BLaER1 treated with 17β-estradiol and CSF1 and Interleukin-3, amounts not matched to agents 10 nM and 100 nM (cell line): ENCODE results near the gene NF2.

ENCODE experiments used
- H3K27ac ChIP-seq, 11 experiments: shearing (Covaris generic); formaldehyde crosslinking; 2 replicates each; pipeline ENCODE4 v1.8.1; 2022
- H3K27me3 ChIP-seq, 11 experiments: shearing (Covaris generic); formaldehyde crosslinking; 2 replicates each; pipeline ENCODE4 v1.8.1; 2022
- H3K36me3 ChIP-seq, 11 experiments: shearing (Covaris generic); formaldehyde crosslinking; 2 replicates each; pipeline ENCODE4 v1.8.1; 2022
- H3K4me1 ChIP-seq, 10 experiments: shearing (Covaris generic); formaldehyde crosslinking; 2 replicates each; pipeline ENCODE4 v1.8.1; 2022
- H3K4me2 ChIP-seq, 11 experiments: shearing (Covaris generic); formaldehyde crosslinking; 2 replicates each; pipeline ENCODE4 v1.8.1; 2022
- H3K4me3 ChIP-seq, 10 experiments: shearing (Covaris generic); formaldehyde crosslinking; 2 replicates each; pipeline ENCODE4 v1.8.1; 2022
- H3K9ac ChIP-seq, 11 experiments: shearing (Covaris generic); formaldehyde crosslinking; 2 replicates each; pipeline ENCODE4 v1.8.1; 2022
- H3K9me3 ChIP-seq, 11 experiments: shearing (Covaris generic); formaldehyde crosslinking; replicated peaks in 1 of 11; 2 replicates each; pipeline ENCODE4 v1.8.1; 2022
- H4K20me1 ChIP-seq, 11 experiments: shearing (Covaris generic); formaldehyde crosslinking; 2 replicates each; pipeline ENCODE4 v1.8.1; 2022
- Cebpa-rat ChIP-seq, 11 experiments: shearing (Covaris generic); IDR thresholded peaks; 2 replicates each; pipeline ENCODE4 v1.8.1; 2022

NF2 gene

GRCh38 chr22:29641700-29642330, 38.4 kb downstream of the NF2 start:
- TF ChIP-seq Cebpa-rat (IDR thresholded peaks at IDR 0.05): no peak
- no peak overlapping the region for H3K27ac ChIP-seq
- H3K27me3 ChIP-seq: no peaks in the 10 kb centered on the region
- H4K20me1 ChIP-seq: peaks cover 0 to 18% (median 8%) of the 10 kb centered on the region in 11 experiments; a peak in 15 of 22 replicates
- no peak overlapping the region for H3K9ac ChIP-seq
- H3K4me2 ChIP-seq: no peak overlapping the region
- peaks cover 6 to 15% (median 8%) of the 10 kb centered on the region in 11 experiments; a peak in 16 of 22 replicates for H3K9me3 ChIP-seq
- H3K4me1 ChIP-seq: no peaks in the 10 kb centered on the region
- H3K36me3 ChIP-seq: peaks cover 68 to 84% (median 76%) of the 10 kb centered on the region in 11 experiments
- H3K4me3 ChIP-seq: no peak overlapping the region

- Histone ChIP-seq H3K36me3 (peaks cover 66 to 81% (median 73%) of the 10 kb centered on the region in 11 experiments), H3K9me3 (peaks cover 6 to 15% (median 8%) of the 10 kb centered on the region in 11 experiments; a peak in 16 of 22 replicates), H3K27ac (no peak overlapping the region), H3K9ac (no peak overlapping the region), H3K27me3 (no peaks in the 10 kb centered on the region), H3K4me1 (no peaks in the 10 kb centered on the region), H4K20me1 (peaks cover 0 to 10% (median 0%) of the 10 kb centered on the region in 11 experiments; a peak in 3 of 22 replicates), H3K4me2 (no peak overlapping the region), H3K4me3 (no peak overlapping the region)
- TF ChIP-seq Cebpa-rat (IDR thresholded peaks at IDR 0.05): no peak
These were observed 39.3 kb downstream of the NF2 start for GRCh38 chr22:29642694-29643093.

DNA sequence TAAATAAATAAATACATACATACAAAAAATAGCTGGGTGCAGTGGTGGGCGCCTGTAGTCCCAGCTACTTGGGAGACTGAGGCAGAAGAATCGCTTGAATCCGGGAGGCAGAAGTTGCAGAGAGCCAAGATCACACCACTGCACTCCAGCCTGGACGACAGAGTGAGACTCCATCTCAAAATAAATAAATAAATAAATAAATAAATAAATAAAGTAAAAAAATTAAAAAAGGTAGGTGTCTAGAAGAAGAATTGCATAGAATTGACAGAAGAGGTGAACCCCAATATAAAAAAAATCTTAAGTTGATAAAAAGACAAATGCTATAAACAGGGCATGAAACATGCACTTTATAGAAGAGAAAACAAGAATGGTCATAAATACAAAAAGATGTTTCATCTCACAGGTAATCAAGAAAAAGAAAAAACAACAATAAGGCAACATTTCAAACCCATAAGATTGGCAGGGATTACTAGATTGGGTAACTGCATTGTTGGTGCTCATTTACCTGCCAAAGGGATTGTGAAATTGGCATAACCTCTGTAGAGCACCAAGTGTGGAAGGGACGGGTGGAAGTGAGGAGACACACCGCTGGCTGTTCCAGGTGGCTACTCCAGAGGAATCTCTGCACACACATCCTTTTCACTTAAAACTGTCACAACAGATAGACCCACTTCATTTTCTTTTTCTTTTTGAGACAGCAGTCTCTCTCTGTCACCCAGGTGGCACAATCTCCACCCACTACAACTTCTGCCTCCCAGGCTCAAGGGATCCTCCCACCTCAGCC, 44.7 kb downstream of the NF2 start:
- H3K4me3 ChIP-seq: no peak overlapping the region
- H3K9me3 ChIP-seq: peaks cover 0 to 8% (median 2%) of the 10 kb centered on the region in 11 experiments; a peak in 13 of 22 replicates
- no peak overlapping the region for H3K27ac ChIP-seq
- H3K9ac ChIP-seq: no peak overlapping the region
- TF ChIP-seq Cebpa-rat (IDR thresholded peaks at IDR 0.05): no peak
- H3K36me3 ChIP-seq: peaks cover 36 to 61% (median 44%) of the 10 kb centered on the region in 11 experiments
- H4K20me1 ChIP-seq: peaks cover 0 to 5% (median 0%) of the 10 kb centered on the region in 11 experiments; a peak in 2 of 22 replicates
- no peak overlapping the region for H3K4me2 ChIP-seq
- H3K4me1 ChIP-seq: 0 out of 20 replicates have a peak, but pooled peaks cover 0 to 6% (median 0%) of the 10 kb centered on the region in 10 experiments
- no peaks in the 10 kb centered on the region for H3K27me3 ChIP-seq

- Histone ChIP-seq H3K9me3 (no peaks in the 10 kb centered on the region), H3K4me3 (no peak overlapping the region), H3K4me2 (no peak overlapping the region), H4K20me1 (peaks cover 0 to 10% (median 0%) of the 10 kb centered on the region in 11 experiments; a peak in 3 of 22 replicates), H3K27ac (no peak overlapping the region), H3K27me3 (no peaks in the 10 kb centered on the region; a peak in 2 of 22 replicates), H3K4me1 (peaks cover 0 to 14% (median 0%) of the 10 kb centered on the region in 10 experiments; a peak in 5 of 20 replicates), H3K36me3 (peaks cover 37 to 67% (median 46%) of the 10 kb centered on the region in 11 experiments), H3K9ac (no peak overlapping the region)
- no peak for TF ChIP-seq Cebpa-rat (IDR thresholded peaks at IDR 0.05)
These were observed 46.9 kb downstream of the NF2 start for GRCh38 chr22:29650370-29650769.

GRCh38 chr22:29651652-29652051, 48.2 kb downstream of the NF2 start:
- Histone ChIP-seq H4K20me1 (peaks cover 0 to 12% (median 0%) of the 10 kb centered on the region in 11 experiments; a peak in 3 of 22 replicates), H3K4me3 (no peak overlapping the region), H3K4me1 (peaks cover 0 to 14% (median 0%) of the 10 kb centered on the region in 10 experiments; a peak in 5 of 20 replicates), H3K27ac (no peak overlapping the region), H3K9ac (no peak overlapping the region), H3K9me3 (no peaks in the 10 kb centered on the region), H3K4me2 (no peak overlapping the region), H3K36me3 (peaks cover 37 to 67% (median 47%) of the 10 kb centered on the region in 11 experiments), H3K27me3 (no peaks in the 10 kb centered on the region; a peak in 2 of 22 replicates)
- TF ChIP-seq Cebpa-rat (IDR thresholded peaks at IDR 0.05): no peak

GRCh38 chr22:29654420-29654819, 51.0 kb downstream of the NF2 start:
- Histone ChIP-seq H3K27me3 (peaks cover 0 to 7% (median 0%) of the 10 kb centered on the region in 11 experiments; a peak in 3 of 22 replicates), H3K4me1 (peaks cover 19 to 32% (median 23%) of the 10 kb centered on the region in 10 experiments), H3K27ac (no peak overlapping the region), H3K9ac (no peak overlapping the region), H3K9me3 (no peaks in the 10 kb centered on the region), H3K4me2 (0 out of 22 replicates have a peak overlapping the region, but pooled peaks of 1 of the 11 experiments have one; percentile 23), H3K36me3 (peaks cover 40 to 63% (median 45%) of the 10 kb centered on the region in 11 experiments; a peak in 21 of 22 replicates), H3K4me3 (no peak overlapping the region), H4K20me1 (peaks cover 0 to 28% (median 2%) of the 10 kb centered on the region in 11 experiments; a peak in 7 of 22 replicates)
- TF ChIP-seq Cebpa-rat (IDR thresholded peaks at IDR 0.05): no peak

DNA sequence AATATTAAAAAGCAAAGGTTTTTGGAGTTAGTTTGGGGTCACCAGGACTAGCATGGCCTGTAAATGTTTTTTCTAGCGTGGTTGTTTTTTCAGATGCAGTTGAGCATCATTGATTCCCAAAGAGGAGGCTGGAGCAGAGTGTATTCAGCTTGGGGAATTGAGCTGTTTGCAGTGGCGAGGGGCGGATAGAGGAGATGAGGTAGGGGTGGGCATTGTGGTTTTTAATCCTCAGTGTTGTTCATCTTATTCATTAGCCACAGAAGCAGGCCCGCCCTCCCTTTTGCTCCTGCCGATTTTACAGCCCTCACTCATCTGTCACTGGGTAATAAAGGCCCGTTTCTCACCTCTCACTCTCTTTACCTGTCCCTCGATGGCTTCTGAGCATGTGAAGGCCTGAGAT, 51.4 kb downstream of the NF2 start:
- Histone ChIP-seq H3K9ac (no peak overlapping the region), H3K4me3 (no peak overlapping the region), H3K4me1 (peaks cover 19 to 32% (median 24%) of the 10 kb centered on the region in 10 experiments), H3K27me3 (peaks cover 0 to 10% (median 0%) of the 10 kb centered on the region in 11 experiments; a peak in 3 of 22 replicates), H3K27ac (no peak overlapping the region), H3K4me2 (peak overlapping the region in 1 of 11 experiments; percentile 23; a peak in 1 of 22 replicates), H3K9me3 (no peaks in the 10 kb centered on the region), H3K36me3 (peaks cover 45 to 66% (median 49%) of the 10 kb centered on the region in 11 experiments; a peak in 21 of 22 replicates), H4K20me1 (peaks cover 0 to 30% (median 2%) of the 10 kb centered on the region in 11 experiments; a peak in 7 of 22 replicates)
- no peak for TF ChIP-seq Cebpa-rat (IDR thresholded peaks at IDR 0.05)

DNA sequence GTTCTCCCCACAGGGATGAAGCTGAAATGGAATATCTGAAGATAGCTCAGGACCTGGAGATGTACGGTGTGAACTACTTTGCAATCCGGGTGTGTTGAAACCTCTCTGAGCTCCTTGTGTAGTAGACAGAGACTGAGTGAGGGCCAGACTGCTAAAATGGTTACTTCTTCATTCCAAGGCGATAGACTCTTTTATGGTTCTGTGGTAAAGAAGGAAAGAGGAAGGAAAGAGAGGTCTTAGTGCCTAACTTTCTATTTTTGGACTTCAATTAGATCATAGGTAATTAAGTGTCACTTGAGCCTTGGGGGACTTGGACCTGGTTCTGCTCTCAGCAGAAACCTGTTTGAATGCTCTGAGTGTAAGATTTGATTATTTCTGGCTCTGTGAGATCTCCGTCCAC, 54.7 kb downstream of the NF2 start:
- Histone ChIP-seq H3K27me3 (peaks cover 0 to 16% (median 0%) of the 10 kb centered on the region in 11 experiments; a peak in 3 of 22 replicates), H3K4me3 (no peak overlapping the region), H3K9me3 (no peaks in the 10 kb centered on the region), H3K9ac (peak overlapping the region in 7 of 11 experiments; percentile 6 to 45 (median 27); a peak in 7 of 22 replicates), H3K4me1 (peaks cover 25 to 45% (median 35%) of the 10 kb centered on the region in 10 experiments), H3K27ac (peak overlapping the region in 9 of 11 experiments; percentile 18 to 62 (median 54); a peak in 17 of 22 replicates), H3K4me2 (peak overlapping the region; percentile 50 to 85 (median 74)), H3K36me3 (peaks cover 73 to 83% (median 79%) of the 10 kb centered on the region in 11 experiments), H4K20me1 (peaks cover 0 to 48% (median 7%) of the 10 kb centered on the region in 11 experiments; a peak in 8 of 22 replicates)
- TF ChIP-seq Cebpa-rat (IDR thresholded peaks at IDR 0.05): no peak
